Peyer's patch (tissue), 4 donors: ENCODE results near the gene KIFC3. TPM values are rescaled to one million over a fixed set of nuclear protein-coding genes. Genes with fewer than 3 reads are reported as not detected.

Source experiments
- DNase-seq, 3 donors: peaks; one replicate each; pipeline ENCODE4 v3.0.0-alpha.2; 2017 to 2019
- H3K27ac ChIP-seq, 4 donors: fragments of 200-600 bp; sonication (generic); one replicate each; pipeline ENCODE4 v1.5.1; 2016 to 2019
- H3K27me3 ChIP-seq, 2 donors: fragments of 200-600 bp; sonication (generic); one replicate each; pipeline ENCODE4 v1.5.1; 2019
- H3K36me3 ChIP-seq, 3 donors: fragments of 200-600 bp; sonication (generic); one replicate each; pipeline ENCODE4 v1.5.1; 2016 to 2019
- H3K4me1 ChIP-seq, 4 donors: fragments of 200-600 bp; sonication (generic); one replicate each; pipeline ENCODE4 v1.5.1; 2016 to 2019
- H3K4me3 ChIP-seq, 4 donors: fragments of 200-600 bp; sonication (generic); 1 replicate in 3 of 4; 2 replicates in 1 of 4; pipeline ENCODE4 v1.5.1; 2016 to 2019; ENCODE audit warnings: mild to moderate bottlenecking in 1 of 4
- H3K9me3 ChIP-seq, 4 donors: fragments of 200-600 bp; sonication (generic); one replicate each; pipeline ENCODE4 v1.5.1; 2016 to 2019; ENCODE audit warnings: mild to moderate bottlenecking in 1 of 4
- POLR2A ChIP-seq, 2 donors: fragments of 450-650 bp; IDR thresholded peaks; one replicate each; pipeline ENCODE4 v1.5.1; 2017; ENCODE audit warnings: antibody characterized with exemption in 2 of 2, mild to moderate bottlenecking in 2 of 2, moderate library complexity in 2 of 2
- total RNA-seq, 4 donors: library from RNA; depleted of rRNA; stranded (reverse); fragments of >200 nt; gene quantifications; one replicate each; pipeline ENCODE4 v1.1.0, GENCODE V29; 2016
- TF ChIP-seq, protein P1 (sequence below), 6 experiments: fragments of 450-650 bp in 4 of 6; fragments of 200-600 bp in 2 of 6; sonication (generic) in 1 of 6; IDR thresholded peaks; one replicate each; pipeline ENCODE4 v1.5.1; 2017 to 2019; ENCODE audit warnings: antibody characterized with exemption in 6 of 6, mild to moderate bottlenecking in 3 of 6, moderate library complexity in 1 of 6

KIFC3 gene
- total RNA-seq, 4 donors from 2014 or later: 29.7 to 530 (median 272) TPM

DNA sequence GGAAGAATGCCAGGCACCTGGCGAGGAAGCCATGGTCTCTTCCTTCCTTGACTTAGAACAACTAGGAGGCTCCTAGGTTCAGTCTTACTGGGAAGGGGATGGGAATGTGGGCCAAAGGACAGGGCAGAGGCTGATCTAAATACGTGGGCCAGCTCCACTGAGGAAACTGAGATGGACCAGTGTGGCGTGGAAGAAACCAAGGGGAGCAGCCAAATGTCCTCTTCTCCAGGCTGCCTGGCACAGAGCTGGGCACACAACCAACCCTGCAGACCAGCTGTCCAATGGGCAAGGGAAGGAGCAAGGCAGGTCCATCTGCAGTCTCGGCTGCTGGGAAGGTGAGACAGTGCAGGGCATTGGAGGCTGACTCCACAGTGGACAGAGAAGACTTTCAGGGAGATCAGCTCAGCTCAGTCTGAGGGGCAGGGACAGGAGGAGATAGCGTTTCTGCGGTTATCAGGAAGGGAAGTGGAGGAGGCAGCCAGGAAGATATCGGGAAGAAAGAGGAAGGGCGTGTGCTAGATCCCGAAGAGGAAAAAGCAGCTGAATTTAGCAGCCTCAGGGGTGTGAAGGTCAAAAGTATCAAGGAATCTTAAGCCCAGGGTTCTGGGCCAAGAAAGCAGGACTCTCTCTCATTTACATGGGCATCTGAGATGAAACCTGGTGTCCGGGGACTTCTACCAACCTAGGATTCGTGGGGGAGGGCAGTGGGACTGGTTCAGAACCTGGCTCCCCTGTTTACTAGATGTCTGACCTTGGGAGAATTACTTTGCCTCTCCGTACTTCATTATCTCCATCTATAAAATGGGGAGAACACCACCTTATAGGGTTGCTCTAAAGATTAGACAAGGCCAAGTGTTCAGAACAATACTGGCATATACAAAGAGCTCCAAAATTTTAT, 1.8 kb downstream of the KIFC3 start:
- TF ChIP-seq, protein P1, sequence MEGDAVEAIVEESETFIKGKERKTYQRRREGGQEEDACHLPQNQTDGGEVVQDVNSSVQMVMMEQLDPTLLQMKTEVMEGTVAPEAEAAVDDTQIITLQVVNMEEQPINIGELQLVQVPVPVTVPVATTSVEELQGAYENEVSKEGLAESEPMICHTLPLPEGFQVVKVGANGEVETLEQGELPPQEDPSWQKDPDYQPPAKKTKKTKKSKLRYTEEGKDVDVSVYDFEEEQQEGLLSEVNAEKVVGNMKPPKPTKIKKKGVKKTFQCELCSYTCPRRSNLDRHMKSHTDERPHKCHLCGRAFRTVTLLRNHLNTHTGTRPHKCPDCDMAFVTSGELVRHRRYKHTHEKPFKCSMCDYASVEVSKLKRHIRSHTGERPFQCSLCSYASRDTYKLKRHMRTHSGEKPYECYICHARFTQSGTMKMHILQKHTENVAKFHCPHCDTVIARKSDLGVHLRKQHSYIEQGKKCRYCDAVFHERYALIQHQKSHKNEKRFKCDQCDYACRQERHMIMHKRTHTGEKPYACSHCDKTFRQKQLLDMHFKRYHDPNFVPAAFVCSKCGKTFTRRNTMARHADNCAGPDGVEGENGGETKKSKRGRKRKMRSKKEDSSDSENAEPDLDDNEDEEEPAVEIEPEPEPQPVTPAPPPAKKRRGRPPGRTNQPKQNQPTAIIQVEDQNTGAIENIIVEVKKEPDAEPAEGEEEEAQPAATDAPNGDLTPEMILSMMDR (IDR thresholded peaks at IDR 0.05): no peak
- no peak for TF ChIP-seq POLR2A (IDR thresholded peaks at IDR 0.05)
- H3K27me3 ChIP-seq: no peaks in the 10 kb centered on the region
- peaks cover 0 to 69% (median 5%) of the 10 kb centered on the region in 4 donors for H3K4me1 ChIP-seq
- no peaks in the 10 kb centered on the region for H3K9me3 ChIP-seq
- H3K27ac ChIP-seq: peak overlapping the region in 2 of 4 donors; percentile 16 to 74
- H3K36me3 ChIP-seq: peaks cover 0 to 16% (median 0%) of the 10 kb centered on the region in 3 donors
- DNase-seq: peak in 1 of 3 donors; percentile 47
- H3K4me3 ChIP-seq: no peak overlapping the region

DNA sequence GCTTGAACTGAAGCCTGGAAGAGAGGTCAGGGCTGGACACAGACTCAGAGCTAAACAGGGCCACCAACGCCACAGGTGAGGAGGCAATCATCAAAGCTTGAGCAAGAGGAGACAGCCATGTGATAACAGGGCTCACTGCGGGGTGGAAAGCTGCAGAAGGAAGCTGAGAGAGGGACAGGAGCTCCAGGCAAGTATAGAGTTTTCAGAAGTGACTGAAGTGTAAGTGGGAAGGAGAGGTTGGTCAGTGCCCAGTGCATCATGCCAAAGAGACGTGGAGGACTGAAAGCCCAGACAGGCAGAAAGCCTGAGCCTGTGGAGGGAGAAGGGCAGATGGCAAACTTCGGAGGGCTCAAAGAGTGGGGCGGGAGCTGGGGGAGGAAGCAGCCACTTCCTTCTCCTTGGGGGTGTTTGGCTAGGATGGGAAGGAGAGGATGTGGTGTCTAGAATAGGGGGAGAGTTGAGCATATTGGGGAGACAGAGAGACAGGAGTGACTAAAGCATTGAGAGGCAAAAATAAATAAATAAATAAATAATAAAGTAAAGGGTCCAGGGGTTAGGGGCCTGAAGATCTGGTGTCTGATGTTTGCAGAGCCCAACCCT, 2.6 kb downstream of the KIFC3 start:
- no peak overlapping the region for H3K27ac ChIP-seq
- H3K4me1 ChIP-seq: peaks cover 0 to 69% (median 5%) of the 10 kb centered on the region in 4 donors
- DNase-seq: peak in 1 of 3 donors; percentile 32
- no peaks in the 10 kb centered on the region for H3K27me3 ChIP-seq
- TF ChIP-seq, protein P1 (IDR thresholded peaks at IDR 0.05): no peak
- no peak for TF ChIP-seq POLR2A (IDR thresholded peaks at IDR 0.05)
- peaks cover 0 to 24% (median 0%) of the 10 kb centered on the region in 3 donors for H3K36me3 ChIP-seq
- no peak overlapping the region for H3K4me3 ChIP-seq
- H3K9me3 ChIP-seq: no peaks in the 10 kb centered on the region

DNA sequence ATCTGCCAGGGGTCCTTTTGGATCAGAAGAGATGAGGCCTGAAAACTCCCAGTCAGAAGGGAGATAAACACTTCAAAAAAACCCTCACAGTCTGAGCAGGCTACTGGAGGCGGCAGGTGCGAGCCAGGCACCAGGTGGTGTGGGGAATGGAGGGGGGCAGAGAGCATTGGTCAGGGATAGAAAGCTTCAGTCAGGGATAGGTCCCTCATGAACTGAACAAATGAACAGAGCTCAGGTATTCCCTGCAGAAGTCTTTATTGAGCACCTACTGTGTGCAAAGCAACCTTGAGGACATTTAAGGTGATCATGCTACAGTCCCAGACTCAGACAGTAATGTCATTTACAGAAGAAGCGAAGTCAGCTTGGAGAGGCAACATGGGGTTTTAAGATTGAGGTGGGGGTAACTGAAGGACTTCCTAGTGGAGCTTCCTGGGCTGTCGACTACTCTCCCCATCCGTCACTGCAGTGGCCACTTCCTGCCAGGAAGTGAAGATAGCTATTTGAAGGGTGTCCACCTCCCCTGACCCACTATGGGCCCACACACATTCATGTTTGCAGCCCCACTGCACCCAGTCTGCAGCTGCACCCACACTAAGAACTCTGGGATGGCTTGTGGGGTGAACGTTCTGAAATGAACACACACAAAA, 3.2 kb downstream of the KIFC3 start:
- Histone ChIP-seq H3K27me3 (no peaks in the 10 kb centered on the region), H3K4me1 (peaks cover 0 to 69% (median 5%) of the 10 kb centered on the region in 4 donors), H3K4me3 (no peak overlapping the region), H3K36me3 (peaks cover 0 to 26% (median 0%) of the 10 kb centered on the region in 3 donors), H3K9me3 (no peaks in the 10 kb centered on the region), H3K27ac (no peak overlapping the region)
- DNase-seq: peak in 1 of 3 donors; percentile 42
- no peak for TF ChIP-seq POLR2A (IDR thresholded peaks at IDR 0.05)
- TF ChIP-seq, protein P1 (IDR thresholded peaks at IDR 0.05): no peak

DNA sequence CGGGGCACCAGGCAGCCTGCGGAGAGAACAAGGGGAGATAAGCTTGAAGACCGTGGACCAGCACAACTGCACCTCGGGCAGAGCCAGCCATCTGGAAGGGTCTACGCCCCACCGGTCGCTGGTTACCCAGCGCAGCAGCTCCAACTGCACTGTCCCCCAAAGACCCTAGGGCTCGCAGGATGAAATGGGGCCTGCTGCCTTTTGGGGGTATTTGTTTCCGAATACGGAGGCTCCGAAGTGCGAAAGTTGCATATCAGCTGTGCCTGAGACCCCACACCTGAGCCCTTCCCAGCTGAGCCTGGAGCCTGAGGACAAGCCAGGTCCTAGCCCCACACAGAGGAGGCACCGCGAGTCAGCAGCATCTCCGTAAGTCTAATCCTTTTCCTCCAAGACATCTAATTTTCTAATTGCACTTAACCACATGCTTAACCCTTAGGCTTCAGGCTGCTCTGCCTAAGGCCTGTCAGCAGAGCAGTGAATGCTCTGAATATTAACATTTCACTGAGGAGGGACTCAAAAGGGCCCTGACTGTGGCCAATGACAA, 4.0 kb downstream of the KIFC3 start:
- H3K27ac ChIP-seq: peak overlapping the region in 2 of 4 donors; percentile 55 to 68
- peak overlapping the region in 2 of 4 donors; percentile 33 to 42 for H3K4me3 ChIP-seq
- peaks cover 0 to 62% (median 5%) of the 10 kb centered on the region in 4 donors for H3K4me1 ChIP-seq
- DNase-seq: no peak
- no peaks in the 10 kb centered on the region for H3K27me3 ChIP-seq
- peaks cover 0 to 30% (median 0%) of the 10 kb centered on the region in 3 donors for H3K36me3 ChIP-seq
- TF ChIP-seq POLR2A (IDR thresholded peaks at IDR 0.05): no peak
- TF ChIP-seq, protein P1 (IDR thresholded peaks at IDR 0.05): no peak
- no peaks in the 10 kb centered on the region for H3K9me3 ChIP-seq
